Breast epithelium (tissue), 4 donors: ENCODE results near the gene NEGR1. TPM values are rescaled to one million over a fixed set of nuclear protein-coding genes. Genes with fewer than 3 reads are reported as not detected.

Experiments used
- DNase-seq, 2 donors: peaks; one replicate each; pipeline ENCODE4 v3.0.0-alpha.2; 2019; ENCODE audit warnings: low spot score in 2 of 2
- H3K27ac ChIP-seq, 2 donors: fragments of 200-600 bp; sonication (generic) in 1 of 2; one replicate each; pipeline ENCODE4 v1.5.1; 2016 to 2019; ENCODE audit warnings: mild to moderate bottlenecking in 1 of 2
- H3K27me3 ChIP-seq, 2 donors: fragments of 200-600 bp; sonication (generic) in 1 of 2; one replicate each; pipeline versions ENCODE4 v1.5.1 to v1.6.0; 2017 to 2019; ENCODE audit warnings: control low read depth in 1 of 2, mild to moderate bottlenecking in 1 of 2
- H3K36me3 ChIP-seq: fragments of 200-600 bp; one replicate; pipeline ENCODE4 v1.5.1; 2019
- H3K4me1 ChIP-seq, 2 donors: fragments of 200-600 bp; sonication (generic); one replicate each; pipeline ENCODE4 v1.5.1; 2016 to 2019; ENCODE audit warnings: control low read depth in 1 of 2
- H3K4me3 ChIP-seq, 3 donors: fragments of 200-600 bp; sonication (generic); 1 replicate in 2 of 3; 2 replicates in 1 of 3; pipeline ENCODE4 v1.5.1; 2016 to 2019; ENCODE audit warnings: mild to moderate bottlenecking in 3 of 3, moderate library complexity in 2 of 3
- H3K9me3 ChIP-seq, 2 donors: fragments of 200-600 bp; sonication (generic) in 1 of 2; one replicate each; pipeline ENCODE4 v1.5.1; 2016 to 2019; ENCODE audit warnings: control low read depth in 1 of 2
- POLR2A ChIP-seq: fragments of 450-650 bp; IDR thresholded peaks from one replicate; pipeline ENCODE4 v1.6.1; 2016; ENCODE audit warnings: antibody characterized with exemption, mild to moderate bottlenecking, moderate library complexity
- POLR2AphosphoS5 ChIP-seq, 3 donors: sonication (generic); formaldehyde crosslinking; IDR thresholded peaks; one replicate each; pipeline ENCODE4 v1.6.1; 2017; ENCODE audit warnings: antibody characterized with exemption in 3 of 3
- intact Hi-C: fragments of 100-400 bp; cut with DNase I; formaldehyde crosslinking; loops from one replicate; pipeline ENCODE4 v1.15.1; 2023; ENCODE audit warnings: low total_unique reads
- total RNA-seq, 3 donors: library from RNA; depleted of rRNA; stranded (reverse); fragments of >200 nt; gene quantifications; one replicate each; pipeline ENCODE4 v1.1.0, GENCODE V29; 2016
- TF ChIP-seq, protein P1 (sequence below), 3 donors: fragments of 450-650 bp; IDR thresholded peaks; one replicate each; pipeline ENCODE4 v1.5.1; 2016 to 2017; ENCODE audit warnings: antibody characterized with exemption in 3 of 3, mild to moderate bottlenecking in 3 of 3, moderate library complexity in 3 of 3

The NEGR1 gene
- total RNA-seq, 3 donors from 2014 or later = 5.6 to 33.3 (median 7.9) TPM

GRCh38 chr1:71755441-71755840 lies 526.9 kb downstream of the NEGR1 start:
- no peak for DNase-seq

GRCh38 chr1:71753746-71754145 lies 528.6 kb downstream of the NEGR1 start:
- DNase-seq = no peak
- H3K36me3 ChIP-seq = no peaks in the 10 kb centered on the region
- no peaks in the 10 kb centered on the region for H3K4me1 ChIP-seq
- H3K27me3 ChIP-seq = no peaks in the 10 kb centered on the region
- no peaks in the 10 kb centered on the region for H3K9me3 ChIP-seq
- intact Hi-C loops = no loop called here
- TF ChIP-seq POLR2AphosphoS5 (IDR thresholded peaks at IDR 0.05) (no peak), POLR2A (no peak)
- TF ChIP-seq, protein P1, sequence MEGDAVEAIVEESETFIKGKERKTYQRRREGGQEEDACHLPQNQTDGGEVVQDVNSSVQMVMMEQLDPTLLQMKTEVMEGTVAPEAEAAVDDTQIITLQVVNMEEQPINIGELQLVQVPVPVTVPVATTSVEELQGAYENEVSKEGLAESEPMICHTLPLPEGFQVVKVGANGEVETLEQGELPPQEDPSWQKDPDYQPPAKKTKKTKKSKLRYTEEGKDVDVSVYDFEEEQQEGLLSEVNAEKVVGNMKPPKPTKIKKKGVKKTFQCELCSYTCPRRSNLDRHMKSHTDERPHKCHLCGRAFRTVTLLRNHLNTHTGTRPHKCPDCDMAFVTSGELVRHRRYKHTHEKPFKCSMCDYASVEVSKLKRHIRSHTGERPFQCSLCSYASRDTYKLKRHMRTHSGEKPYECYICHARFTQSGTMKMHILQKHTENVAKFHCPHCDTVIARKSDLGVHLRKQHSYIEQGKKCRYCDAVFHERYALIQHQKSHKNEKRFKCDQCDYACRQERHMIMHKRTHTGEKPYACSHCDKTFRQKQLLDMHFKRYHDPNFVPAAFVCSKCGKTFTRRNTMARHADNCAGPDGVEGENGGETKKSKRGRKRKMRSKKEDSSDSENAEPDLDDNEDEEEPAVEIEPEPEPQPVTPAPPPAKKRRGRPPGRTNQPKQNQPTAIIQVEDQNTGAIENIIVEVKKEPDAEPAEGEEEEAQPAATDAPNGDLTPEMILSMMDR (IDR thresholded peaks at IDR 0.05) = no peak
- no peak overlapping the region for H3K27ac ChIP-seq
- no peak overlapping the region for H3K4me3 ChIP-seq

More at GRCh38 chr1:71755441-71755840, 526.9 kb downstream of the NEGR1 start:
- no peaks in the 10 kb centered on the region for H3K27me3 ChIP-seq
- no peak overlapping the region for H3K4me3 ChIP-seq
- no peak overlapping the region for H3K27ac ChIP-seq
- no peaks in the 10 kb centered on the region for H3K9me3 ChIP-seq
- no peaks in the 10 kb centered on the region for H3K4me1 ChIP-seq
- TF ChIP-seq POLR2AphosphoS5 (IDR thresholded peaks at IDR 0.05) (no peak), POLR2A (no peak)
- TF ChIP-seq, protein P1 (IDR thresholded peaks at IDR 0.05) = no peak
- intact Hi-C loops = no loop called here
- H3K36me3 ChIP-seq = no peaks in the 10 kb centered on the region

DNA sequence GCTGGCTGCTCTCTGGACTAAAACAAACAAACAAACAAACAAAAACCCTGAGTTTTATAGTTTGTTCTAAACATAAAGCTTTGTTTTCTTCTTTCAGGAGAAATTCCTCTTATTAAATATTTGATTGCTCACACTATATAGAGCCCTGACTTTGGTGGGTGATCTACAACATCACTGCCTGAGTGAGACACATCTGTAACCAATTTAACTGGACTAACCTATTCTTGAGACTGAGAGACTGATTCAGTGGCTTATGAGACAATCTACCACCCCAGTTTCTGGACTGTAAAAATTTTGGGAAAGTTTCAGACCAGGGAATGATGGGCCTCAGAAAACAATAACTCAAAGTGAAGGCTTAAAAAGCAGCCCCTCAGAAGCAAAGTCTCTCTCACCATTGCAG lies 537.0 kb downstream of the NEGR1 start:
- Histone ChIP-seq H3K36me3 (no peaks in the 10 kb centered on the region), H3K4me3 (no peak overlapping the region), H3K27me3 (no peaks in the 10 kb centered on the region), H3K9me3 (no peaks in the 10 kb centered on the region), H3K27ac (no peak overlapping the region), H3K4me1 (no peaks in the 10 kb centered on the region)
- intact Hi-C loops = no loop called here
- no peak for DNase-seq
- TF ChIP-seq, protein P1 (IDR thresholded peaks at IDR 0.05) = no peak

GRCh38 chr1:71743862-71744261 lies 538.5 kb downstream of the NEGR1 start:
- Histone ChIP-seq H3K9me3 (no peaks in the 10 kb centered on the region), H3K36me3 (no peaks in the 10 kb centered on the region), H3K27me3 (no peaks in the 10 kb centered on the region), H3K4me1 (no peaks in the 10 kb centered on the region), H3K27ac (no peak overlapping the region), H3K4me3 (no peak overlapping the region)
- no peak for DNase-seq
- TF ChIP-seq, protein P1 (IDR thresholded peaks at IDR 0.05) = no peak
- no peak for TF ChIP-seq POLR2A
- no peak for TF ChIP-seq POLR2AphosphoS5 (IDR thresholded peaks at IDR 0.05)
- intact Hi-C loops = no loop called here

DNA sequence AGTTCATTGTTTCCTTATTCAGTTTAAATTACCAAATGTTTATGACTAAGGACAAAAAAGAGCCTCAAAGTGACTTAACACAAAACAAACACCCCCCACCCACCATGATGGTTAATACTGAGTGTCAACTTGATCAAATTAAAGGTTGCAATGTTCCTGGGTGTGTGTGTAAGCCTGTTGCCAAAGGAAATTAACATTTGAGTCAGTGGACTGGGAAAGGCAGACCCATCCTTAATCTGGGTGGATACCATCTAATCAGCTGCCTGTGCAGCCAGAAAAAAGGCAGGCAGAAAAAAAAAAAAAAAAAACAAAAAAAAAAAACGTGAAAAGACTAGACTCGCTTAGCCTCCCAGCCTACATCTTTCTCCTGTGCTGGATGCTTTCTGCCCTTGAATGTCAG lies 543.4 kb downstream of the NEGR1 start:
- TF ChIP-seq POLR2A (no peak), POLR2AphosphoS5 (IDR thresholded peaks at IDR 0.05) (no peak)
- TF ChIP-seq, protein P1 (IDR thresholded peaks at IDR 0.05) = no peak
- H3K27me3 ChIP-seq = no peaks in the 10 kb centered on the region
- DNase-seq = no peak

More for the DNA sequence above, 543.4 kb downstream of the NEGR1 start:
- no peaks in the 10 kb centered on the region for H3K4me1 ChIP-seq
- H3K4me3 ChIP-seq = no peak overlapping the region
- intact Hi-C loops = no loop called here
- no peaks in the 10 kb centered on the region for H3K9me3 ChIP-seq
- no peak overlapping the region for H3K27ac ChIP-seq
- no peaks in the 10 kb centered on the region for H3K36me3 ChIP-seq
